HG02973 (cell line): Measurements from ENCODE around the gene ZNF324.
A peak's percentile ranks its signal among the peaks of the same experiment; 100 is the strongest.
"Not testable (repeated sequence)": the region's sequence is repeated elsewhere in the genome, so short reads cannot be mapped to it uniquely, and the experiment has no call there.

Source experiments
- ATAC-seq: cut with Tn5 transposase; IDR thresholded peaks from one replicate; pipeline ENCODE4 v1.9.1; 2021; ENCODE audit warnings: moderate library complexity; ENCODE audit not compliant: unreplicated experiment

ZNF324 gene

DNA sequence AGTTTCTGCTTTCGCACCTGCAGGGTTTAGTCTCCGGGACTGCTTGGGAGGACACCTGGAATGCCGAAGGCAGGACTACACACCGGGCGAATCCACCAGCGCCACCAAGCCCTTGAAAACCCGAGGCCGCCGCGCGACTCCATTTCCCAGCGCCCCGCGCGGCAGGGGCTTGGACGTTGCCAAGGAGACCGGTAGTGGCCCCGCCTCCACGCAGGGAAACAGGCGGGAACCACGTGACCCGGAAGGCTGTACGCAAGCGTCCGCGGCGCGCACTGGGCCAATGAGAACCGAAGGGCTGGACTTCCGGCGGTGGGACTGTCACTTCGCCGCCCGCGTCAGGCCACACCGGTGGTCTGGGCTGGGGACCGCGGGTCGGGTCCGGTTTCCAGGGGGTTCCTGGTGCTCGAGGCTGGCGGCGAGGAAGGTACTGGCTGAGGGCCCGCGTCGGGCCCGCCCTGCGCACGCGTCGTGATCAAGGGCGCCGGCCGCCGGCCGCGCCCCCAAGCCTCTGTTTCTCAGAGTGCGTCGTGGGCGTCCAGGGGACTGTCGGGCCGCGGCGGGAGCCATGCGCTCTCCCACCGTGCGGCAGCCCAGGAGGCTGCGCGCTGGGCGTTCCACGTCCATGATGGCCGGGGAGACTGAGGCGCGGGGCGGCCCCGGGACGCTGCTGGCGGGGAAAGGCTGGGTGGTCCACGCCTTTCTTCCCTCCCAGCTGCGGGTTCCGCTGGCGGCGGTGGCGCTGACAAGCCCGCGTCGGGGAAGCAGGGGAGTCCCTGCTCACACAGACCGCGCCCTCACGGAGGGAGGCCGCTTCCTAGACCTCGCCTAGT, at the start of gene ZNF324:
Gene ZNF324 (plus strand): TSS at position 321 of the 830 bp plus-strand sequence. CDS start 2,106 bp downstream, outside the sequence.
- ATAC-seq = peak; percentile 92

DNA sequence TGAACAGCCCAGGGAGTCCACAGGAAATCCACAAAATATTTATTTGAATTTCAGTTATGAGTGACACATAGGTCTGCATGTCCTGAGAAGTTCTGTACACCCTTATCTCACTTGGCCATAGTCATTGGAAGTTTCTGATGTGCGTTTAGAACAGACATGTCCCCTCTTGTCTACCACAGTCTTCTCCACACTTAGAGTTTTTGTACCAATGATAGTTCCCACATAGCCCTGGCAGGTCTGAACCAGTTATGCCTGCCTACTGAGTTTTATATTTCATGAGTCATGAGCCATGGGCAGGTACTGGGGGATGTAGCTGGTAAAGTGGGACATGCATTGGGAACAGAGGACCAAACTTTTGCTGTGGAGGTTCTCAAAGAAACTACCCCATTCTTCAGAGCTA, 38.3 kb upstream of the ZNF324 start:
- ATAC-seq = no peak

DNA sequence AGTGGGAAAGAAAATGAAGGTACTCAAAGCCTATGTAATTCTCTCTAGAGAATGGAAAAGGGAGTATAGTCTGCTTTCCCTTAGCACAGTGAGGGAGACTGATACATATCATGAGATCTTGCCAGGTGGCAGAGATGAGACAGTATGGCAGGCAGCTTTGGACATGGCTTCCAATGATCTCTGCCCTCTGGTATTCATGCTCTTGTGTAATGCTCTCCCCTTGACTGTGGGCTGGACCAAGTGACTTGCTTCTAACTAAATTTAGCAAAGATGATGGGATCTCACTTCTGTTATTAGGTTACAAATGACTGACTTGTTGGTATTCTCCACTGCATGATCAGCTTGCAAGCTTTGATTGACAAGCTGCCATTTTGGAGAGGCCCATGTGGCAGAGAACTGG, 37.1 kb upstream of the ZNF324 start:
- no peak for ATAC-seq

DNA sequence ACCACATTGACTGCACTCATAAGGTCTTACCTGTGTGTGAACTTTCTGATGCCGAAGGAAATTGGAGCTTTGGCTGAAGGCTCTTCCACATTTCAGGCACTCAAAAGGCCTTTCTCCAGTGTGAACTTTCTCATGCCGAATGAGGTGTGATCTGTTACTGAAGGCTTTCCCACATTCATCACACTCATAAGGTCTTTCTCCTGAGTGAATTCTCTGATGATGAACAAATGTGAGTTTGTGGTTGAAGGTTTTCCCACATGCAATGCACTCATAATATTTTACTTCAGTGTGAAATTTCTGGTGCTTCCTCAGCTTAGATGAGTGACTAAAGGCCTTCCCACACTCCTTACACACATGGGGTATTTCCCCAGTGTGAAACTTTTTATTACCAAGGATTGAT, 32.7 kb upstream of the ZNF324 start:
- ATAC-seq = no peak

DNA sequence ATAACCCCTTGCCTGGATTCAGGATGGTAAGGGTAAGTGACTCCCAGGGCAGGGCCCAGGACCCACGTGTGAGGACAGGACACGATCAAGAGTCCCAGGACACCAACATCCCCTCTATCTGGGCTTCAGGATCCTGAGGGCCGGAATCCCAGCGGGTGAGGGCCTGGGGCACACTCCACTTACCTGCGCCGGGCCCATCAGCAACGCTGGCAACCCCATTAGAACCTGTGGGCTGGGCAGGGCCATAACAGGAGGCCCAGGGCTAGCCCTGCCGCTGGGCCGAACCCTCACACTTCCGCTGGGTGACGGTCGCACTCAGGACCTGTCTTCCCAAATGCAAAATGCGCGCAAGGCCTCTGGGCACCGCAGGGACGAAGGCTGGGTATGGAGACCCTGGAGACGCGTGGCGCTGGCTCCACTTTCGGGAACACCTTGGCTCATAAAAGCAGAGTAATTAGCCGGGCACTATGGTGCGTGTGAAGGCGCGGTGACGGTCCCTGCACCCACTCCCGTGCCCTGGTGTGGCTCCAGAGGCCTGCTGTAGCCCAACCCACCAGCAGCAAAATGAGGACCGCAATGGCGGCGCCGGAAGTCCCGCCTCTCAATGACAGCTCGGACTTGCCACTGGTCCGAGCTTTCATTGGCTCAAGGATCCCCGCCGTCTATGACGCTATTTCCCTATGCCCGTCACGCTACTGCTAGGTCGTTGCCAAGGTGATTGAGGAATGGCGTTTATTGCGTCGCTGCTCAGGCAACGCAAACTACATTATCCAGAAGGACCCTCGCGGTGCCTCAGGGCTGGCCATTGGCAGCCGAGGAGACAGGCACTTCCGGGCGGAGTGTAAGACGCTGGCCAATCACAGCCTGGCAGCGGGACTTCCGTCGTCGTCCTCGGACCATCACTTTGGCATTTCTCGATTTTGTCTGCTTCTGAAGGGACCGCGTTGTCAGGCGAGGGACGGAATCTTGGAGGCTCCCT, 27.0 kb upstream of the ZNF324 start, which contains the start of gene ZNF132:
Gene ZNF132 (minus strand): TSS at position 578 of the 979 bp plus-strand sequence. CDS start 332 bp downstream, at position 246.
- peak; percentile 92 for ATAC-seq

DNA sequence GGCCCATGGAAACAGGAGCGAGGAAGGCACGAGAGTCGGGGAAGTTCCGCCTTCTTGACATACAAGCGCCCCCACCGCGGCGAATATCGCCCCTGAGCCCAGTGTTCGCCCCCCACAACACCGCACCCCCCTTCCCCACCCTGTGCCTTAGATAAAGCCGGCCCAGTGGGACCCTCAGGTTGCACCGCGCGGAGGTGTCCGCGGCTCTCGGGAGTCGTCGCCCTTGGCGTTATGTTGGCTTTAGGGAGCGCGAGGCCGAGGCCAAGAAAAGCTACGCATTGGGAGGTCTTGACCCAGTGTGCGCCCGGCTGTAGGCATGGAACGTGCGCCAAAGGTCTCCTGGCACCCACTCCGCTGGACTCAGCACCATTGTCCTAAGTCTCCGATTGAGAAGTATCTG, 26.3 kb upstream of the ZNF324 start:
- ATAC-seq = no peak

DNA sequence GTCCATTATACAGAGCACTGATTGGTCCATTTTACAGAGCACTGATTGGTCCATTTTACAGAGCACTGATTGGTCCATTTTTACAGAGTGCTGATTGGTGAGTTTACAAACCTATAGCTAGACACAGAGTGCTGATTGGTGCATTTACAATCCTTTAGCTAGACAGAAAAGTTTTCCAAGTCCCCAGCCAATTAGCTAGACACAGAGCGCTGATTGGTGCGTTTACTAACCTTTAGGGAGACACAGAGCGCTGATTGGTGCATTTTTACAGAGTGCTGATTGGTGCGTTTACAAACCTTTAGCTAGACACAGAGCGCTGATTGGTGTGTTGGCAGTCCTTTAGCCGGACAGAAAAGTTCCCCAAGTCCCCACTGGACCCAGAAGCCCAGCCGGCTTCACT, 23.9 kb upstream of the ZNF324 start:
- not testable (repeated sequence) for ATAC-seq

DNA sequence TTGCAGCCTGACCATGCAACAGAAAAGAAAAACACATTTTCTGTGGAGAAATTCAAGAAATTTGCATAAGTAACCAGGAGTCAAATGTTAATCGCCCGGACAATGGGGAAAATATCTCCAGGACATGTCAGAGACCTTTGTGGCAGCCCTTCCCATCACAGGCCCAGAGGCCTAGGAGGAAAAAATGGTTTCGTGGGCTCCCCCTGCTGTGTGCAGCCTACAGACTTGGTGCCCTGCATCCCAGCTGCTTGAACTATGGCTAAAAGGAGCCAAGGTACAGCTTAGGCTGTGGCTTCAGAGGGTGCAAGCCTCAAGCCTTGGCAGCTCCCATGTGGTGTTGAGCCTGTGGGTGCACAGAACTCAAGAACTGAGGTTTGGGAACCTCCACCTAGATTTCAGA, 18.0 kb upstream of the ZNF324 start:
- ATAC-seq = not testable (repeated sequence)

DNA sequence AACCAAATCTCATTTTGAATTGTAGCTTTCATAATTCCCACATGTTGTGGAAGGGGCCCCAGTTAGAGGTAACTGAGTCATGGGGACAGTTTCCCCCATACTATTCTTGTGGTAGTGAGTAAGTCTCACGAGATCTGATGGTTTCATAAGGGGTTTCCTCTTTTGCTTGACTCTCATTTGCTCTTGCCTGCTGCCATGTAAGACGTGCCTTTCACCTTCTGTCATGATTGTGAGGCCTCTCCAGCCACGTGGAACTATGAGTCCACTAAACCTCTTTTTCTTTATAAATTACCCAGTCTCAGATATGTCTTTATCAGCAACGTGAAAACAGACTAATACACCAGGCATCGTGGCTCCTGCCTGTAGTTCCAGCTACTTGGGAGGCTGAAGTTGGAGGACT, 16.9 kb upstream of the ZNF324 start:
- ATAC-seq = not testable (repeated sequence)

DNA sequence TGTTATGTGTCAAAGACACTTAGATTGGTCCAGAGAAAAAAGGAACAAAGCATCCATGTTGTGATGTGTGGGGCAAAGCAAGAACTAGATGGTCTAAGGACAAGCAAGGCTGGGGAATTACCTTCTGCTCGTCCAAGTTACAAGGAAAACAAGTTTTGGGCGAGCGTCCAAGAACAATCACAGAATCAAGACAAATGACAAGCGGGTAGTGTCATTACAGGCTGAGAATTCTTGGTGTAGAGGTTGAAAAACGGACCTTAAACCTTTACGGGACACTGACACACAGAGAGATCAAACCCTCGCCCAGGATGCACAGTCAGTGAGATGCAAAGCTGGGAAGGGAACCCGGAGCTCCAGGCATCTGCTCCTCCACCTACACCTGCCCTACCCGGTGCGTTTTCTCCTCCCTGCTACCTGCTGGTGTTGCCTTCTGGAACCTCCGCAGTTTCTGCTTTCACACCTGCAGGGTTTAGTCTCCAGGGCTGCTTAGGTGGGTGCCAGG, 16.0 kb upstream of the ZNF324 start:
- peak; percentile 7 for ATAC-seq

DNA sequence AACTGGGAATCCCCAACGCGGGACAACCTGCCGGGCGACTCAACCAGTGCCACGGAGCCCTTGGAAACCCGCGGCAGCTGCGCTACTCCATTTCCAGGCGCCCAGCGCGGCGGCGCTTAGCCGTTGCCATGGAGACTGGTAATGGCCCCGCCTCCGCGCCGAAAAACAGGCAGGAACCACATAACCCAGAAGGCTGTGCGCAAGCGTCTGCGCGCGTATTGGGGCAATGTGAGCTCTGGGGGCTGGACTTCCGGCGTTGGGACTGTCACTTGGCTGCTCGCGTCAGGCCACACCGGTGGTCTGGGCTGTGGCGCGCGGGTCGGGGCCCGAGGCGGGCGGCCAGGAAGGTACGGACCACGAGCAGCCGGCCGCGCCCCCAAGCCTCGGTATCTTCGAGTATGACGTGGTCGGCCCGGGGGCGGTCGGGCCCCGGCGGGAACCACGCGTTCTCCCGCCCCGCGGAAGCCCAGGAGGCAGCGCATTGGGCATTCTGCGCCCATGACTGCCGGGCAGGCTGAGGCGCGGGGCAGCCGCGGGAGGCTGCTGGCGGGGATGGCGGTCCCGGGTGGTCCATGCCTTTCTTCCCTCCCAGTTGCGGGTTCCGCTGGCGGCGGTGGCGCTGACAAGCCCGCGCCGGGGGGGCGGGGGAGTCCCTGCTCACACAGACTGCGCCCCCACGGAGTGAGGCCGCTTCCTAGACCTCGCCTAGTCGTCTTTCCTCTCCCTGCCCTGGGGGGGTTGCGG, 15.3 kb upstream of the ZNF324 start, which contains the start of gene ZNF324B:
Gene ZNF324B (plus strand): TSS at position 265 of the 744 bp plus-strand sequence. CDS start 2,080 bp downstream, outside the sequence.
- peak; percentile 91 for ATAC-seq

DNA sequence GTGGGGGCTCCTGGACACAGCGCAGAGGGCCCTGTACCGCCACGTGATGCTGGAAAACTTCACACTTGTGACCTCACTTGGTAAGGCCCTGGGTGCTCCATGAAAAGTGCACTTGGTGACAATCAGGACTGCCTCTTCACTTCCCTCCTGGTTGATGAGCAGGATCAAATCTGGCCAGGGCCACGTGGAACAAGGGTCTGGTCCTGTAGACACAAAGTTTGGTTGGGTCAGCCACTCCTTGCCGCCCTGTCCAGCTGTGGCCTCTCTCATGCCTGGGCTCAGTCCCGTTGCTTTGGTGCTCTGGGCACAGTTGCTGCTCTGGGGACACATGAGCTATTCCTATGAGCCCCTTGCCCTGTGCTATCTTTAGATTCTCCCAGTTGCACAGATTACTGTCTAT, 13.1 kb upstream of the ZNF324 start:
- ATAC-seq = no peak

DNA sequence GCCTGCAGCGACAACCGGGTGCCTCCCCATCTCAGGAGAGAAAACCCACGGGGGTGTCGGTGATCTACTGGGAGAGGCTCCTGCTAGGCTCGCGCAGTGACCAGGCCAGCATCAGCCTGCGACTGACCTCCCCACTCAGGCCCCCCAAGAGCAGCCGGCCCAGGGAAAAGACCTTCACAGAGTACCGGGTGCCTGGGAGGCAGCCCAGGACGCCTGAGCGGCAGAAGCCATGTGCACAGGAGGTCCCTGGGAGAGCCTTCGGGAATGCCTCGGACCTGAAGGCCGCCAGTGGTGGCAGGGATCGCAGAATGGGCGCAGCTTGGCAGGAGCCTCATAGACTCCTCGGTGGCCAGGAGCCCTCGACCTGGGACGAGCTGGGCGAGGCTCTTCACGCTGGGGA, 11.6 kb upstream of the ZNF324 start:
- no peak for ATAC-seq

DNA sequence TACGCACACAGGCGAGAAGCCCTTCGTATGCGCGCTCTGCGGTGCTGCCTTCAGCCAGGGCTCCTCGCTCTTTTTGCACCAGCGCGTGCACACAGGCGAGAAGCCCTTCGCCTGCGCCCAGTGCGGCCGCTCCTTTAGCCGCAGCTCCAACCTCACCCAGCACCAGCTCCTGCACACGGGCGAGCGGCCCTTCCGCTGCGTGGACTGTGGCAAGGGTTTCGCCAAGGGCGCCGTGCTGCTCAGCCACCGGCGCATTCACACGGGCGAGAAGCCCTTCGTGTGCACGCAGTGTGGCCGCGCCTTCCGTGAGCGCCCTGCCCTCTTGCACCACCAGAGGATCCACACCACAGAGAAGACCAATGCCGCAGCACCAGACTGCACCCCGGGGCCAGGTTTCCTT, 10.8 kb upstream of the ZNF324 start:
- ATAC-seq = no peak

DNA sequence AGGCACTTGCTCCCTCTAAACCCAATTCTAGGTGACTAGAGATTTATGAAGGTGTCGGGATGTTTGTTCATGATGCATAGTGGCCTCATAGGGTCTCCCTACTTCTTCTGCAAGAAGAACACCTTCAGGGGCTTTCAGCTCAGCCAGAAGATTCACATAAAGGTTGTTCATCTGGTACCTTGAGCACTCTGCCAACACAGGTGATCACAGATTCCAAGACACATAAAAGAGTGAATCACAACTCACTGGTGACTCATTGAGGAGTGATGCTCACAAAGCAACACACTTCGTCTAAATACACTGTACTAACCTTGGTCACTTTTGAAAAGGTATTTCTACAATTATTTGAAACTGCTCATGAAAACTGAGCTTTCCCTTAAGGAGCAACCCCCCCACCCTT, 6.8 kb upstream of the ZNF324 start:
- no peak for ATAC-seq

DNA sequence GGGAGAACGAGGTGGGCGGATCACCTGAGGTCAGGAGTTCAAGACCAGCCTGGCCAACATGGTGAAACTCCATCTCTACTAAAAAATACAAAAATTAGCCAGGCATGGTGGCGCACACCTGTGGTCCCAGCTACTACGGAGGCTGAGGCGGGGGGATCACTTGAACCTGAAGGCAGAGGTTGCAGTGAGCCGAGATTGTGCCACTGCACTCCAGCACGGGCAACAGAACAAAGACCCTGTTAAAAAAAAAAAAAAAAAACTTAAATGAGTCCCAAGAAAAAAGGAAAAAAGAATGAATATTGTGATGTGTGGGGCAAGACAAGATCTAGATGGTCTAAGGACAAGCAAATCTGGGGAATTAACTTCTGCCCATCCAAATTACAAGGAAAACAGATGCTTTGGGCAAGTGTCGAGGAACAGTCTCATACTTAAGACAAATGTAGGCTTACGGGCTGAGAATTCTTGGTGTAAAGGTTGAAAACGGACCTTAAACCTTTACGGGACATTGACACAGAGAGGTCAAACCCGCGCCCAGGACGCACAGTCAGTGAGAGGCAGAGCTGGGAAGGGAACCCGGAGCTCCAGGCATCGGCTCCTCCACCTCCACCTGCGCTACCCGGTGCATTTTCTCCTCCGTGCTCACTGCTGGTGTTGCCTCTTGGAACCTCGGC, 656 bp upstream of the ZNF324 start:
- ATAC-seq = peak; percentile 10

DNA sequence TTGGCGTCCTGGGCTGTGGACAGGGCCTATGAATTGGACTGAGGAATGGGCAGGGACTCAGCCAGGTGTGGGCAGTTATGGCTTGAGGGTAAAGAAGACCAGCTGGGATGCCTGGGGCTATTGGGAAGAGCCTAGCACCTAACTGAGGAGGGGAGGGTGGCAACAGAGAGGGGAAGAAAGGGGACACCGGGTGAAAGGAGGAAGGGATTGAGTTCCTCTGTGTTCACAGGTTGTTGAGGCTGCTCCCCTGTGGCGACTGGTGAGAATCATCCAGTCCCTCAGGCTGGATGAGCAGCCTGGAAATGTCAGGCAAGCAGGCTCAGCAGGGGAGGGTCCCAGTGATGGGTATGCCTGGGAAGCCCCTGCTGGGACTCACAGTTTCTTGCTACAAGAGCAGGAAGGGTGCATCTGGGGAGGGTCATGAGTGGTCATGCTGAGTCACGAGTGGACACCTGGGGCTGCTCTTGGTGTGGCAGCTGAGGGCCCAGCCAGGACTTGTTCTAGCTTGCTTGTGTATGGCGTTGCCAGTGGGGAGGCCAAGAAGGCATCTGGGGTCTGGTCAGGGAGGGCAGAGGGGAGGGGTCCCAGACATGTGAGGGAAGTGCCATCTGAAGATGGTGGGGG, 1.4 kb downstream of the ZNF324 start:
- ATAC-seq = no peak

DNA sequence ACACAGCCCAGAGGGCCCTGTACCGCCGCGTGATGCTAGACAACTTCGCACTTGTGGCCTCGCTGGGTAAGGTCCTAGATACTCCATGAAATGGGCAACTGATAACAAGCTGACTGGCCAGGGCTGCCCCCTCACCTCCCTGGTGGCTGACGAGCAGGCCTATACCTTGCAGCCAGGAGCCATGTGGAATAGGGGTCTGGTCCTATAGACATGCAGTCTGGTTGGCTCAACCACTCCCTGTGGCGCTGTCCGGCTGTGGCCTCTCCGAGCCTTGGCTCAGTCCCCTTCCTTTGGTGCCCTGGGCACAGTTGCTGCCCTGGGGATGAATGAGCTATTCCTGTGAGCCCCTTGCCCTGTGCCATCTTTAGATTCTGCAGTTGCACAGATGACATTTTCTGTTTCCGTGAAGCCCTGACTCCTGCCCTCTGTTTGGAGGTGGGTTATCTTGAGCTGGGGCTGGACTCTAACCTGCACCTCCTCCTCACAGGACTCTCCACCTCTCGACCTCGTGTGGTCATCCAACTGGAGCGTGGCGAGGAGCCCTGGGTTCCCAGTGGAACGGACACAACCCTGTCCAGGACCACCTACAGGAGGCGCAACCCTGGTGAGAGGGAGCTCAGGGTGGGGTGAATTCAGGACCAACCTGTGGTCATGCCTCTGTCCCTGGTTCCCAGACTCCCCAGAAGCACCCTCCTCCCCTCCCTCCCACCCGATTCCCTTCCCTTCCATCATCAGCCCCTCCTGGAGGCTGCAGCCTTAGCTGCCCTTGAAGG, 2.5 kb downstream of the ZNF324 start:
- no peak for ATAC-seq
